ENCODE measurements around the gene TMSB4X. TPM values are rescaled to one million over a fixed set of nuclear protein-coding genes. Genes with fewer than 3 reads are reported as not detected.
"Not testable (repeated sequence)": the region's sequence is repeated elsewhere in the genome, so short reads cannot be mapped to it uniquely, and the experiment has no call there.

Gene TMSB4X
- polyA plus RNA-seq, 4 donors, result 2,919 to 3,338 (median 2,970) TPM

DNA sequence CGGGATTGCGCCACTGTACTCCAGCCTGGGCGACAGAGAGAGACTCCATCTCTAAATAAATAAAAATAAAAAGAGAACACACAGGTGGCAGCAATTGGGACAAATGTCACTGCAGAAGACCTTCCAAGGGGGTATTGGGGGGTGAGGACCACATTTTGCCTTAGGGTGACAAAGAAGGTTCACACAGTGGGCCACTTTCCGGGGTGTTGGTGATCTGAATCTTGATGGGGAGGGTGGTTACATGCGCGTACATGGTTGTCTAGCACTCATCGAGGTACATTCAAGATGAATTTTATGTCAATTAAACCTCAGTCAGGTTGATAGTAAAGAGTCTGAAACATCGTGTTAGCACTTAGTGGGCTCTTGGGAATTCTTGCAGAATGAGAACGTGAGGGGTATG, 20.5 kb upstream of the TMSB4X start:
- no peak for DNase-seq (ENCODE audit: low read depth in 4 of 4, low spot score in 3 of 4)

DNA sequence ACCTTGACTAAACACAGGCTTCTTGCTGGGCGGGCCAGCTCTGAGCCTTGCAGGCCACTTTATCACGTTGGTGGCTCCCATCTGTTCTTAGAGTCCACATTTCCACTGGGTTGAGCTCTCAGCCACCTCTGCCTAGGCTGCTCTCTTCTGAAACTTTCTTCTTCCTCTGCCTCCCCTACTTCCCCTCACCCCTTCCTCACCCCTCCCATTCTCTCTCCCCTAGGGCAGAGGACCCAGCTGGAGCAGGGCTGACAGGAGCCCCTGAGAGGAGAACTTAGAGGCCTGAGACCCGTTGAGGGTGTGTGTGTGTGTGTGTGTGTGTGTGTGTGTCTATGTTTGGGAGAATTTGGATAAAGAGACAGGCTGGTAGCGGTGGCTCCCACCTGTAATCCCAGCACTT, 19.9 kb upstream of the TMSB4X start:
- no peak for DNase-seq (ENCODE audit: low read depth in 4 of 4, low spot score in 3 of 4)

DNA sequence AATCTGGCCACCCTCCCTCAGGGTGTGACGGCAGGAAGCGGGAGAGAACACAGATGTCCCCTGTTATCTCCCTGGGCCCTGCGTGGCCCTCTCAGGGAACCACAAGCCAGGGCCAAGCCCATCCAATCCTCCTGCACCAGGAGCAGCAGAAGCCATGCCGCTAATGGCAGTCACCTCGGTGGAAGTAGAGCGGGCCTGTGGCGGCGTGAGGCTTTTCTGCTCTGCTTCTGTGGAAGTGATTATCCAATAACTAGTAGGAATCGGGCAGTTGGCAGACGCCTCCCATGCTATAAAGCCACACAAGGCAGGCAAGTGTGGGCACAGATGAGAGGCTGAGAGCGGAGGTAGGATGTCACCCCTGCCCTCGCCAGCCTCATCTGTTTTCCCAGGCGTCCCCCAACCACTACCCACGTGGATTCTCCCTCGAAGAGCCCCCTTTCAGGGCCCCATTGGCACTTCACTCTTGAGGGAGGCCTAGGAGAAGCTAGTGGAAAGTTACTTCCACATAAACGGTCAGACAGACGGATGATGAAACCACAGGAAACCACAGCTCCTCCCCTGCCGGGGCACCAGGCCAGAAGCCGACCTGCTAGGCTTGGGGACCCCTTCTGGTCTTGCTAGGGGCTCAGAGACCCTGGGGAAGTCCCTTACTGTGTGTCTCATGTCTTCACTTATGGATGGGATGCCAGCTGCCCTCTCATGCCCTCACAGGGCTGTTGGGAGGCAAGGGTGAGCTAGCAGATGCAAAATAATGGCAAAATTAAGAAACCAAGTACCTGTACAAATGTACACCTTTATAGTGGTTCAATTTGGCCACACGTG, 18.8 kb upstream of the TMSB4X start:
- DNase-seq (ENCODE audit: low read depth in 4 of 4, low spot score in 3 of 4), result no peak

DNA sequence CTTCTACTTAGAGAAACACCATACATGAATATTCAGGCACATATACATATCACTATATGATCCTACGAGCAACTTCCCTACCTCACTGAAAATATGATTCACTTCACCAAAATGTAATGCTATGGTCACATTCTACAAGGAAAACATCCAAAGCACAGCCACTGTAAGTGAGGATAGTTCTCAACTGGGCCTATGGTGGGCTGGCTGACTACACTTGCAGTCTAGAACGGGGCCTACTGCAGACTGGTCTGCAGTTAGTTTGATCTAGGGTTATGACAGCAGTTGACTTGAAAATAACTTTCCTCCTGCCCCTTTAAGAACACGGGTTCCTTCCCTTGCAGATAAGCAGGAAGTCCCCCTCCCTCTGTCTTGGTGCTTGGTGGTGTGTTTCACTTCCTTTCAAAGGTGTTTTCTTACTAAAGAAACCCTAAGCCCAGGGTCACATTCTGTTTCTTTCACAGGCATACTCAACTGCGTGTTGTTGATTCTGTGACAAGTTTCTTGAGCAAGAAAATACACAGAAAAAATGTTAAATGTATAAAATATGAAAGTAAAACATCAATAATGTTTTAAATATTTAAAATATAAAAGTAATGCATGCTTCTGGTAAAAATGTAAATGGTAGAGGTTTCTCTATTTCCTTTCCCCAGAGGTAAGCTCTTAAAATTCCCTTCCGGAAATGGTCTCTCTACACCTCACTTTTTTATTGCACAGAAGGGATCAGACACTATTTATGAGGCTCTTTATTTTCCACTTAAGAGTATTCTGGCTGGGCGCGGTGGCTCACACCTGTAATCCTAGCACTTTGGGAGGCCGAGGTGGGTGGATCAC, 18.0 kb upstream of the TMSB4X start:
- DNase-seq (ENCODE audit: low read depth in 4 of 4, low spot score in 3 of 4), result no peak

DNA sequence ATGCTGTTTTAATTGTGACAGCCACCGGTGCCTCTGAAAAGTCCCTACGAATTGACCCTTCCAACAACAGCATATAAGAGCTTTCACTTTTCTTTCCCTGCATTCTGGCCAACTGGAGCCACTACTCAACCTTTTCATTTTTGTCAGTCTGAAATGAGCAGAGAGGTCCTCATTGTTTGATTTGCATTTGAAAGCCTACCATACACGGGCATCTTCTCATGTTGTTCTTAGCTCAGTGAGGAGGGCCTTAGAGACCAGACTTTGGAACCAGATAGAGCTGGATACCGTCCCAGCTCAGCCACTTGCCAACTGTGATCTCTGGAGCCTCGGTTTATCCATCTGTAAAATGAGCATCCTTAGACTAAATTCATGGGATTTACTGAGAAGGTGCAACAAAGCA, 16.9 kb upstream of the TMSB4X start:
- no peak for DNase-seq (ENCODE audit: low read depth in 4 of 4, low spot score in 3 of 4)

DNA sequence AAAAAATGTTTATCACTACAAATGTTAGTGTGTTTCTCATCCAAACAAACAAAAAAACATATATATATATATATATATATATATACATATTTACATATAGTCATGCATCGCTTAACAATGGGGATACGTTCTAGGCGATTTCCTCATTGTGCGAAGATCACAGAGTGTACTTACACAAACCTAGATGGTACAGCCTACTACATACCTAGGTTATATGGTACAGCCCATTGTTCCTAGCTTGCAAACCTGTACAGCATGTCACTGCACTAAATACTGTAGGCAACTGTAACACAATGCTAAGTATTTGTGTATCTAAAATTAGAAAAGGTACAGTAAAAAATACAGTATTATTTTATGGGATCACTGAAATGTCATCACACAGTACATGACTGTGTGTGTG, 16.4 kb upstream of the TMSB4X start:
- DNase-seq (ENCODE audit: low read depth in 4 of 4, low spot score in 3 of 4), result no peak

DNA sequence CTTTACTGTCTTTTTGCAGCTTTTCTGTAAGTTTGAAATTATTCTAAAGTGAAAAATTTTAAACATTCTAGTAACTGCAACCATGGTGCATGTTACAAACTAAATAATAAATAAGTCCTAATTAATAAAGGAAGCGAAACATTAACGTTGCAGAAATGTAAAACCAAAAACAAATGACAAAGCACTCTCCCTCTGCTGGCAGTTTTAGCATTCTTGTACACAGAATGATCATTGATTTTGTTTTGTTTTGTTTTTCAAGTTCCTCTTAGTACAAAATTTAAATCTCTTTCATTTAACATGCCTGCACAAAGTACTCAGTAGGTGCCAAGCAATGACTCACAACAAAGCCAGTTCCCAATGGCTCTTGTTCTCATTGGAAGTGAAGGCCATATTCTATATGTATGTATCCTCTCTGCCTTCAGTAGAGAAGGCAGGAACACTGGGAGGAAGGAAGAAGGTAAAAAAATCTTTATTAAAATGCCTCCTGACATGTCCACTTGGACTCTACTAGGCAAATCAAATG, 13.7 kb upstream of the TMSB4X start:
- no peak for DNase-seq (ENCODE audit: low read depth in 4 of 4, low spot score in 3 of 4)

DNA sequence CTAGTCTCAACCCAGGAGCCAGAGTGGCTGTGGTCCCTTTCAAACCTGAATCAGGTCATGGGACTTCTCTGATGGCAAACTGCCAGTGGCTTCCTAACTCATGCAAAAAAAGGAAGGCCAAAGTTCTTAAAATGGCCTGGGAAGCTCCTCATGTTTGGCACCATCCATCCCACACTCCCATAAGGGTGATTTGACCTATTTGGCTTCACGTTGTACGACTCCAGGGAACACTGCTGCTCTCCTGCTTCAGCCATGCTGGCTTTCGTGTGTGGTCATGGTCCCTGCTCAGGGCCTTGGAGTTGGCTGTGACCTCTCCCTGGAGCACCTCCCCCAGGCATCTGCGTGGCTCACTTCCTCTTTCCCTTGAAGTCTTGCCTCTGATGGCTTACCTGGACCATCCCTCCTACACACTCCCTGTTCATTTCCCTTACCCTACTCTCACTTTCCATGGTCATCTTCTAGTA, 12.8 kb upstream of the TMSB4X start:
- DNase-seq (ENCODE audit: low read depth in 4 of 4, low spot score in 3 of 4), result no peak

DNA sequence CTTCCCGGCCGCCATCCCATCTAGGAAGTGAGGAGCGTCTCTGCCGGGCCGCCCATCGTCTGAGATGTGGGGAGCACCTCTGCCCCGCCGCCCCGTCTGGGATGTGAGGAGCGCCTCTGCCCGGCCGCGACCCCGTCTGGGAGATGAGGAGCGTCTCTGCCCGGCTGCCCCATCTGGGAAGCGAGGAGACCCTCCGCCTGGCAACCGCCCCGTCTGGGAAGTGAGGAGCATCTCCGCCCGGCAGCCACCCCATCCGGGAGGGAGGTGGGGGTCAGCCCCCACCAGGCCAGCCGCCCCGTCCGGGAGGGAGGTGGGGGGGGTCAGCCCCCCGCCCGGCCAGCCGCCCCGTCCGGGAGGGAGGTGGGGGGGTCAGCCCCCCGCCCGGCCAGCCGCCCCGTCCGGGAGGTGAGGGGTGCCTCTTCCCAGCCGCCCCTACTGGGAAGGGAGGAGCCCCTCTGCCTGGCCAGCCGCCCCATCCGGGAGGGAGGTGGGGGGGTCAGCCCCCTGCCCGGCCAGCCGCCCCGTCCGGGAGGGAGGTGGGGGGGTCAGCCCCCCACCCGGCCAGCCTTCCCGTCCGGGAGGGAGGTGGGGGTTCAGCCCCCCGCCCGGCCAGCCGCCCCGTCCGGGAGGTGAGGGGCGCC, 11.6 kb upstream of the TMSB4X start:
- DNase-seq (ENCODE audit: low read depth in 4 of 4, low spot score in 3 of 4), result not testable (repeated sequence)

DNA sequence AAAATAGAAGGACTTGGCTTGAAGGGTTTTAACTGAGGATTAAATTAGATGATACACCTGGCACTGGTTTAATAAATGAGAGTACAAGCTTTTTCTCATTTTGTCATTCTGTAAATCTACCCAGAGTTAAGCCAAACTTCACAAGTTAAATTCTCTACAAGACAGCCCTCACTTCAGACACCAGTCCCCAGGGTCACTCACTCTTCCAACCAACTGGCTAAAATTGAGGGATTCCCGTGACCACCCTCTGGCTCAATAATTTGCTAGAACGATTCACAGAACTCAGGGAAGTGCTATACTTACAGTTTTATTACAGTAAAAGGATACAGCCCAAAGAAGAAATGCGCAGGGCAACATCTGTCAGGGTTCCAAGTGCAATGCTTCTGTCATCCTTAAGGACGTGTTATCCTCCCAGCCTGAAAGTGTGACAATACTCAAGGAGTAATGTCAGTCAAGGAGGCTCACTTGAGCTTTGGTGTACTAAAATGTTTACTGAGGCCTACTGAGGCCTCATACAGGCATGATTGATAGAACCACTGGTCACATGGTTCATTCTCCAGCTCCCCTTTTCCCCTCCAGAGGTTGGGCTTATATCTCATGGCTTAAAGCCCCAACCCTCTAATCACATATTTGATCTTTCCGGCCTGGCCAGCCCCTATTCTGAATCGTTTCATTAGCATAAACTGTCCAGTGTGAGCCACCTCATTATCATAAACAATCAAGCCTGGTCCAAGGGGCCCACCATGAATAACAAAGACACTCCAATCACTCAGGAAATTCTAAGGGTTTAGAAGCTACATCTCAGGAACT, 9.6 kb upstream of the TMSB4X start:
- no peak for DNase-seq (ENCODE audit: low read depth in 4 of 4, low spot score in 3 of 4)

DNA sequence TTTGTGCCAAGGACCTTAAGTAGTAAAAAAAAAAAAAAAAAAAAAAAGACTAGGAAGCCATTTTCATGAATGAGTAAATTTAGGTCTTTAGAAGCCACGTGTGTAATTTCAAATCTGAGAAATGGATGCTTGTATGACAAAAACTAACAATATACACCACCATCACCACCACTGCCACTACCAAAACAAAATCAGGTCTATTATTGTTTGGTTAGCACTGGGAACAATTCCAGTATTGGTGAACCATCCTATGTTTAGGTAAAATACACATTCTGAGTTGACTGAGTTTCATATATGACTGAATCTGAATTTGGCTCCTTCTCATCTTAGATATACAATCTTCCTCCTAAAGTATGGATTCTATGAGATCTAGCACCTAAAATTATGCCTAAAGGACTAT, 8.8 kb upstream of the TMSB4X start:
- no peak for DNase-seq (ENCODE audit: low read depth in 4 of 4, low spot score in 3 of 4)

DNA sequence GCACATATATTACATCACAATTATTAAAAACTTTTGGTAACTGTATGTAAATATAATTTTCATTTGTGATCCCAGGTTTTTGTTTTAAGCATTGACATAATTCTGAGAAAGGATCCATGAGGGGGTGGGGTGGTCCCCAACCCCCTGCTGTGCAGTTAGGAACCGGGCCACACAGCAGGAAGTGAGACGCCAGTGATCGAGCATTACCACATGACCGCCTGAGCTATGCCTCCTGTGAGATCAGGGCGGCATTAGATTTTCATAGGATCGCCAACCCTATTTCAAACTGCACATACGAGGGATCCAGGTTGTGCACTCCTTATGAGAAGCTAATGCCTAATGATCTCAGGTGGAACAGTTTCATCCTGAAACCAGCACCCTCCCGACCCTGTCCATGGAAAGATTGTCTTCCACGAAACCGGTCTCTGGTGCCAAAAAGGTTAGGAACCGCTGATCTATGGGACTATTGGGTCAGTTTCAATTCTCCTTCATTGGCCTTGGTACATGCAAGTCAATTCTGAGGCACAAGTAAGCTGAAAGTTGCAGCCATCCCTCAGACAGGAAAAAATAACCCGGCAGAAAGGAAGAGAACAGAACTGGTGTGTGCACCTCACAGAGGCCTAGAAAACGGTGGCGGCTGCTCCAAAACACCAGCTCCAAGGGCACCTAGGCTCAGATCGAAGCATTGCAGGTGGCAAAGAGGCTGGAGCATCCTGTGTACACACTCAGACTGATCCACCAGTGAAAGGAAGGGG, 7.0 kb upstream of the TMSB4X start:
- no peak for DNase-seq (ENCODE audit: low read depth in 4 of 4, low spot score in 3 of 4)

DNA sequence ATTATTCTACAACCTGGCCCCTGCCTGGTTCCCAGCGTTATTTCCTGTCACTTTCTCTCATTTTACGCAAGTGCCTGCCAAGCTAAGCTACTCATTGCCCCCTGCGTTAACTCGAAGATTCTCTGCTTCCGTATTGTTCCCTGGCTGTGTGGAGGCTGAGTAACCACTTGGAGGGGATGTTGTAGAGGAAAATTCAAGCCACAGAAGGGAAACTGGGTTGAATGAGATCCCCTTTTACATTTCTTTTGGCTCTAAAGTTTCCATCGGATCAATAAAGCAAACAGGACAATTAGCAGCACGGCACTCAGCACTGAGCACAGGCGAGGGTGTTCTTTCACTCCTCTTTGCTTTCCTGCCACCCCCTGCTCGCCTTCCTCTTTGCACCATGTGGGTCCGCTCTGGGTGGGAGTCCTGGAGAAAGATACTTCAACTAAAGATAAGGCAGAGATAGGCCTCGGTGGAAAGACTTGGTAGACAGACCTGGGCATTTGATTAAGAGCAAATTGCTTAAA, 4.2 kb upstream of the TMSB4X start:
- DNase-seq (ENCODE audit: low read depth in 4 of 4, low spot score in 3 of 4), result no peak

DNA sequence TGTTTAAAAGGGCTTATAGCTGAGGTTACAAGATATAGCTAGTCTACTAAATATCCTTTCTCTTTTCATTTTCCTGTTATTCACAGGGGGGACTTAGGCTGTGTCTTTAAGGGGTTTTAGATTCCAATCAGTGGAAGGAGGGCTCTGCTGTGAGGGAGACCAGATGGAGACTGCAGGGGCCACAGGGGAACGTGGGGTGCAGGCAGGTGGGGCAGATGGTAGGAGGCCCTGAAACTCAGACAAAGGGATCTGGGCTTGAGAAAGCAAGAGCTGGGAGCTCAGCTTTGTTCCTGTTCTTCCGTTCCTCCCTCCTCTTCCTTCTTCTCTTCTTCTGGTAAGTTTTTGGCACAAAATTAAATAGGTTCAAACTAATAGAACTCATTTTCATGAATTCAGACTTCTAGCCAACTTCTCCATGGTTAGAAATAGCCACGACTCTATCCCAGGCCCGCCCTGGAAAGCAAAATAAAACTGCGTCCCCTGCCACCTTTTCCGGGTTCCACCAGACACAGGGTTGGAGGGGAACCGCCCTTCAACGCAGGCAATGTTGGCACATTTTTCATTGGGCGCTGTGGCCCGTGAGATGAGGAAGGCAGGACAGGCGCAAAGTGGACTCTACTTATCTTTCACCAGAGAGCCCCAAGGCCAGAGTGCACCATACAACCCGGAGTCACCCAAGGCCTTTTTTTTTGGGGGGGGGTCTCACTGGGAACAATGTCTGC, 3.5 kb upstream of the TMSB4X start:
- no peak for DNase-seq (ENCODE audit: low read depth in 4 of 4, low spot score in 3 of 4)

DNA sequence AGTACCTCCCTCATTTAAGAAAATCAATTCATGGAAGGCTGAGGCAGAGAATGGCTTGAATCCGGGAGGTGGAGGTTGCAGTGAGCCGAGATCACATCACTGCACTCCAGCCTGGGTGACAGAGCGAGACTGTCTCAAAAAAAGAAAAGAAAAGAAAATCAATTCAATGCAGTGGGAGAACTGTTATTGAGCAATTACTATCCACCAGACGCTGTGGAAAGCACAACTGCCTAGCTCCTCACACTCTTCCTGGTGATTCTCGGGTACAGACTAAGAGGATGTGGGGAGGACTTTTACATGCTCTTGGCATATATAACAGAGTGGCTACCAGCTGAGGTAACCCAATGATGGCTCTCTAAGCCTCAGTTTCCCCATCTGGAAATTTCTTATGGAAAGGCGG, 2.7 kb upstream of the TMSB4X start:
- no peak for DNase-seq (ENCODE audit: low read depth in 4 of 4, low spot score in 3 of 4)

DNA sequence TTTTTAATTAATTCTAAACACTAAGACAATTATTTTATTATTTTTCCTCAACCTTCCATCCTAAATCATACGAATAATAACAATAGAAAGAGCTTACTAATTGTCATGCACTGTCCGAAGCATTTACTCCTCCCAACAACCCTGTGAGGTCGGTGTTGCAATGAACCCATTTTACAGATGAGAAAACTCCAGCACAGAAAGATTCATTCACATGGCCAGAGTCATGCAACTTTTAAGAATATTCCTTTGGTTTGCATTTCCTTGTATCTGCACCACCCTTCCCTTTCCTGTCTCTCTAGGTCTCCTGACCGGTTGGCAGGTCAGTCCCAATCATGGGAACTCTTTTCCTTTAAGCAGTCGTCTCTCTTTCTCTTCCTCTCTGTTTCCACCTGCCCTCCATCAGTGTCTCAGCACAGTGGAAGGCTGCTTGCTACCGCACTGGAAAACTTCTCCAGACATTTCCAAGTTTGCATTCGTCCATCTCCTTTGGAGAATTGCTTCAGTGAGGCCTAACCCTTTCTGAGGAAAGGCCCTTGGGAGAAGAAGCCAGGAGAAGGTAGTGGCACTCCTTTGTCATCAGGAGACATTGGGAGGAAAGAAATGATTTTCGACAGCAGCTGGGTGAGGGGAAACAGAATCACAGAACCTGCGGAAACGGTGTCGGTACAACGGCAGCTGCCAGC, 1.9 kb upstream of the TMSB4X start:
- no peak for DNase-seq (ENCODE audit: low read depth in 4 of 4, low spot score in 3 of 4)

DNA sequence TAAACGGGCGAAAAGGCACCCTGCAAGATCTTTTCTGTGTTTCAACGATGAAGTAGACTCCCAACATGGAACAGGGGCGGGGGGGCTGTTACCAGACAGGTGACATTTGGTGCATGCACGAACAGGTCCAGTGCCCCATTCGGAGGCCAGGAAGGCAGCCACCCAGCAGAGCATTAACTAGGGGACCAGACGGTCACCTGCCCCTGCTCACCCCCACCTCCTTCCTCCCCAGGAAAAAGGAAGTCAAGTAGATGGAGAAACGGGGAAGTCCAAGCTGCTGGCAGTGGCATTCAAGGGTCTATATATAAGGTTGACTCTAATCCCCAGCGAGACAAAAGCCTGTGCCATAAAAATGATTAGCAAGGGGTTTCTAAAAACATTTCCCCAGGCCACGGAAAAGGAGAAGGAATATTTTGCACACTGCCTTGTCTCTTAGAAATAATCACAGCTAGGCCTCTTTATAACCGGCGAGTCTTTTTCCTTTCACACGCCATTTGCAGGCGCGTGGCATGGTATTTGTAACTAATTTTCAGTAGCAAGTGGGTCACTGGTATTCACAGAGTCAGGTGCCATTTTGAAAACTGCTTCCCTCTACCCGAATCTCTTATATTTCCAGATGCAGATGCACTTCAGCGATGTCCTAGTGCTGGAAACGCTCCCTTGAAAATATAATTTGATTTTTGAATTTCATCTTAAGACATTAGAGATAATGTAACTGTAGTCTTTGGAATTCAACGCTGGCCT, 1.2 kb upstream of the TMSB4X start:
- DNase-seq (ENCODE audit: low read depth in 4 of 4, low spot score in 3 of 4), result no peak
